ENCODE results near the gene ZCCHC10. TPM values are rescaled to one million over a fixed set of nuclear protein-coding genes. Genes with fewer than 3 reads are reported as not detected.
"Not testable (repeated sequence)": the region's sequence is repeated elsewhere in the genome, so short reads cannot be mapped to it uniquely, and the experiment has no call there.

The ZCCHC10 gene
- total RNA-seq, 2 experiments from 2014 or later = 27.2 to 29.5 TPM

DNA sequence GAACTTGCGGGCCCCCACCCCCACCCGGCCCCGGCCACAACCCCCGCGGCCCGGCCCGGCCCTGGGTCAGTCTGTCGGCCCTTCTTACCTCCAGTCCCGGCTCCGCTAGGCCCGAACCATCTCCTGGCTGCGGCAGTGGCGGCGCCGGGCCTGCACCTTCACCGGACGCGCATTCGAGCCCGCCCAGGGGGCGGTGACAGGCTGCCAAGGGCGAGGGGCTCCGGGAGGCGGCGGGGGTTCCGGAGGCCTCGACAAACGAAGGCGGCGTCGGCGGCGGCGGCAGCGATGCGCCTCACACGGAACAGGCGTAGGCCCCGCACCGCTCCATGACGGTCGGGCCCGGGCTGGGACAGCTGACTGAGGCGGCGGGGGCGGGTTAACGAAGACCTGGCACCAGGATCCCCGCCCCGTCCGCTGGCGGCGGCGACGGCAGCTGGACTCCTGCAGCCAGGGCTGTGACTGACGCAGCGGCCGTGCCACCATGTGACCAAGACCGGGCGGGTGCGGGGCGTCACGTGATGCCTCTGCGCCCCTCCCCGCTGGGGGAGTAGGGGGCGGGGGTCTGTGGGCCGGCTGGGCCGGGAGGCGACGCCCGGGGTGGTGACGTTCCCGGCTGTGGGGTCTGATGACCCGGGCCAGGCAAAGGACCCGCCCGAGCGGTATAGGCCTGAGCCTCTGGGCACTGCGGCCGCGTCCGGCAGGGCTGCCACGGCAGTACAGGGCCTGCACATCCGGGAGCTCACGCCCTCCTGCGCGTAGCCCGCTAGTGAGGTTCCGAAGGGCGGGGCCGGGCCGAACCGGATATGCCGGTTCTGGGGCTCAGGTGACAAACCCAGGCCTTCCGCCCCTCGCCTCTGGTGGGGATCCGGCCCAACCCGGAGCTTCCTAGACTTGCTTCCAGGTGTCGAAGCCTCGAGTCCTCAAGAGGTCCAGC is 62.9 kb downstream of the ZCCHC10 start, which contains the start of gene AFF4:
TSS of gene AFF4 (minus strand) at position 464 of the 934 bp plus-strand sequence. CDS start 26,445 bp downstream, outside the sequence.
- Mint-ChIP-seq H3K36me3 (ENCODE audit: low read depth) (peaks cover 12% of the 10 kb centered on the region), H3K27ac (peak within 1 kb of the TSS; percentile 97), H3K4me3 (peak within 1 kb of the TSS; percentile 96), H3K4me1 (ENCODE audit: low read depth) (peaks cover 19% of the 10 kb centered on the region), H3K27me3 (ENCODE audit: low read depth) (no peaks in the 10 kb centered on the region), H3K9me3 (ENCODE audit: insufficient read depth) (no peaks in the 10 kb centered on the region)
- DNase-seq (peak; percentile 88), ATAC-seq (peak; percentile 88)
- ChIA-PET CTCF (interaction anchor here (0.6 to 0.9 kb wide), 2 partner anchors 44 to 121 kb away, joined by 3 read pairs; no protein-coding TSS in a partner anchor), POLR2A (interaction anchor here (0.6 to 2.8 kb wide), 10 partner anchors 9 to 97 kb away, joined by 3 to 36 read pairs (median 4); partner anchors contain the start of genes GDF9, HSPA4 and UQCRQ)

DNA sequence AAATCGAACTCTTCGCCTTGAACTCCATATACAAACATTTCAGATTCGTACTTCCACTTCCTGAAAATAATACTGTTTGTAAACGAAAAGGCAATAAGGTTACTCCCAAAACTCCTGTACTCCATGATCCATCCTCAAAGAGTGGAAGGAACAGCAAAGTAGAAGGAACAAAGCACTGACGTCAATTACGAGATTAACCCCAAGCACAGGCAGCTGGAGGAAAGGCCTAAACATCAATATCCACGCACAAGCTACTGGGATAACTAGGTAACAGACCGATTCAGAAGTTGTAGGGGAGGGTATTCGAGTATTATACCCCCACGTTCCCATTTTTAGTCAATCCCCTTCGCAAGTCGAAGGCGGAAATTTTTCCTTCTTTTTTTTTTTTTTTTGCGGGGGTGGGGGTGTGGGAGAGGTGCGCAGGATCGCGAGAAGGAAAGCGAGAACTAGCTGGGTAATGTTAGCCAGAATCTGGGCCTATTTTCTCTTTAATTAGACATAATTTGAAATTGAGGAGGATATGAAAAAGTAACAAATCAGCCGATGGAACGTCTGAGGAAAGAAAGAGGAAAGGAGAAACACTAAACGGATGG is 63.8 kb downstream of the ZCCHC10 start:
- ATAC-seq (no peak), DNase-seq (peak; percentile 36)
- peaks cover 15% of the 10 kb centered on the region for H3K36me3 Mint-ChIP-seq (ENCODE audit: low read depth)
- CTCF ChIA-PET = interaction anchor here (0.6 to 0.9 kb wide), 4 partner anchors 43 to 135 kb away, joined by 3 to 4 read pairs (median 3); no protein-coding TSS in a partner anchor
- POLR2A ChIA-PET = interaction anchor here (0.6 to 2.8 kb wide), 6 partner anchors 8 to 95 kb away, joined by 3 to 36 read pairs (median 4); partner anchors contain the start of gene HSPA4
- H3K9me3 Mint-ChIP-seq (ENCODE audit: insufficient read depth) = no peaks in the 10 kb centered on the region
- H3K27me3 Mint-ChIP-seq (ENCODE audit: low read depth) = no peaks in the 10 kb centered on the region
- H3K4me1 Mint-ChIP-seq (ENCODE audit: low read depth) = peaks cover 21% of the 10 kb centered on the region
- H3K27ac Mint-ChIP-seq = peak overlapping the region; percentile 97
- peak overlapping the region; percentile 96 for H3K4me3 Mint-ChIP-seq

DNA sequence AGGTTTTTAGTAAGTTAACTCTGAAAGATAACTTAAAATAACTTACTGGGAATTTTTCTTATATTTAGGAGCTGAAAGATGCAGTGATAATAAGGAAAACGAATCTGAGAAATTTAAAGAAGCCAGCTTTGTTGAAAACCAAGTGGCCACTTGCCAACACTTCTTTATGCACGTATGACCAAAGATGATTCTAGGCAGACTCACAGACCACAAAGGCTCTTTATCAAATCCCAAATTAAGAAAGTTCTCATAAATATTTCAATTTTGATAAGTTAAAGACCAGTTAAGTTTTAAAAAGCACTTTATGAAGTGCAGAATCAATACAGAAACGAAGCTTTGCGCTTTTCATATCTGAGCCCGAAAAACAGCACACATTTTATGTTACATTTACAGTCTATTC is 64.5 kb downstream of the ZCCHC10 start:
- CTCF ChIA-PET = interaction anchor here (0.8 to 0.9 kb wide), 3 partner anchors 42 to 134 kb away, joined by 3 to 4 read pairs (median 3); no protein-coding TSS in a partner anchor
- no peak for ATAC-seq
- POLR2A ChIA-PET = interaction anchor here (1.5 to 2.8 kb wide), 3 partner anchors 8 to 94 kb away, joined by 4 to 36 read pairs (median 4); partner anchors contain the start of gene HSPA4
- Mint-ChIP-seq H3K27ac (peak overlapping the region; percentile 97), H3K9me3 (ENCODE audit: insufficient read depth) (no peaks in the 10 kb centered on the region), H3K4me3 (peak overlapping the region; percentile 96), H3K27me3 (ENCODE audit: low read depth) (no peaks in the 10 kb centered on the region), H3K4me1 (ENCODE audit: low read depth) (peaks cover 21% of the 10 kb centered on the region), H3K36me3 (ENCODE audit: low read depth) (peaks cover 15% of the 10 kb centered on the region)
- no peak for DNase-seq

DNA sequence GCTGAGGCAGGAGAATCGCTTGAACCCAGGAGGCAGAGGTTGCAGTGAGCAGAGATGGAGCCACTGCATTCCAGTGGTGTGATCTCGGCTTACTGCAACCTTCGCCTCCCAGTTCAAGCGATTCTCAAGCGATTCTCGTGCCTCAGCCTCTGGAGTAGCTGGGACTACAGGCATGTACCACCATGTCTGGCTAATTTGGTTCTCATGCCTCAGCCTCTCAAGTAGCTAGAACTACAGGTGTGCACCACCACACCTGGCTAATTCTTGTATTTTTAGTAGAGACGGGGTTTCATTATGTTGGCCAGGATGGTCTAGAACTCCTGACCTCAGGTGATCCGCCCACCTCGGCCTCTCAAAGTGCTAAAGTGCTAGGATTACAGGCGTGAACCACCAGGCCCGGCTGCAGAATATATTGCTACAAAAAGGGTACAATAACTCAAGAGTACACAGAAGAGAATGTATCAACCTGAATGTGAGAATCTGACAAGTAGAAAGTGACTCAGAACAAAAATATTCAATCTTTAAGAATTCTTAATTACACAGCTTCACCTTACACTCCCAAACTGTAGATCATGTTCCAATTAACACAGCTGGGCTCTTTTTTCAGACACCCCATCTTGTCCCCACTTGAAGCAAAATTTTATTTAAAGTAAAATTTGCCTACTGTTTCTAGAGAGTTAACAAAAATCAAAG is 65.1 kb downstream of the ZCCHC10 start:
- H3K27me3 Mint-ChIP-seq (ENCODE audit: low read depth); ATAC-seq; DNase-seq; H3K27ac Mint-ChIP-seq; H3K9me3 Mint-ChIP-seq (ENCODE audit: insufficient read depth): not testable (repeated sequence)
- ChIA-PET POLR2A (interaction anchor here (2.8 kb wide), 1 partner anchor 91 kb away, joined by 36 read pairs; the partner anchor contains the start of gene HSPA4), CTCF (interaction anchor here (0.7 to 0.8 kb wide), 2 partner anchors 69 to 132 kb away, joined by 3 to 4 read pairs; no protein-coding TSS in a partner anchor)
- peak overlapping the region; percentile 96 for H3K4me3 Mint-ChIP-seq
- H3K36me3 Mint-ChIP-seq (ENCODE audit: low read depth) = peaks cover 15% of the 10 kb centered on the region
- H3K4me1 Mint-ChIP-seq (ENCODE audit: low read depth) = peaks cover 22% of the 10 kb centered on the region

DNA sequence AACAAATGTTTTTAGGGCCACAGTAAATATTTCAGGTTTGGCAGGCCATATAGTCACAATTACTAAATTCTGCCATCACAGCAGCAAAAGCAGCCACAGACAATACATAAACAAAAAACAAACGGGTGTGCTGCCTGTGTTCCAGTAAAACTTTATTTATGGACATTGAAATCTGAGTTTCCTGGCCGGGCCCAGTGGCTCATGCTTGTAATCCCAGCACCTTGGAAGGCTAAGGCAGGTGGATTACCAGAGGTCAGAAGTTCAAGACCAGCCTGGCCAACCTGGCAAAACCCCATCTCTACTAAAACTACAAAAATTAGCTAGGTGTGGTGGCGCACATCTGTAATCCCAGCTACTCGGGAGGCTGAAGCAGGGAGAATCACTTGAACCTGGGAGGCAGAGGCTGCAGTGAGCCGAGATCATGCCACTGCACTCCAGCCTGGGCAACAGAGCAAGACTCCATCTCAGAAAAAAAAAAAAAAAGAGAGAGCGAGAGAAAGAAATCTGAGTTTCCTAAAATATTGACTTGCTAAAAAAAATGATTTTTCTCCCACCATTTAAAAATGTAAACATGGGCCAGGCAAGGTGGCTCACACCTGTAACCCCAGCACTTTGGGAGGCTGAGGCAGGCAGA is 70.1 kb downstream of the ZCCHC10 start:
- H3K27me3 Mint-ChIP-seq (ENCODE audit: low read depth); CTCF ChIA-PET; H3K27ac Mint-ChIP-seq; ATAC-seq; DNase-seq; POLR2A ChIA-PET; H3K4me3 Mint-ChIP-seq; H3K9me3 Mint-ChIP-seq (ENCODE audit: insufficient read depth): not testable (repeated sequence)
- H3K4me1 Mint-ChIP-seq (ENCODE audit: low read depth) = peaks cover 25% of the 10 kb centered on the region
- peaks cover 33% of the 10 kb centered on the region for H3K36me3 Mint-ChIP-seq (ENCODE audit: low read depth)

DNA sequence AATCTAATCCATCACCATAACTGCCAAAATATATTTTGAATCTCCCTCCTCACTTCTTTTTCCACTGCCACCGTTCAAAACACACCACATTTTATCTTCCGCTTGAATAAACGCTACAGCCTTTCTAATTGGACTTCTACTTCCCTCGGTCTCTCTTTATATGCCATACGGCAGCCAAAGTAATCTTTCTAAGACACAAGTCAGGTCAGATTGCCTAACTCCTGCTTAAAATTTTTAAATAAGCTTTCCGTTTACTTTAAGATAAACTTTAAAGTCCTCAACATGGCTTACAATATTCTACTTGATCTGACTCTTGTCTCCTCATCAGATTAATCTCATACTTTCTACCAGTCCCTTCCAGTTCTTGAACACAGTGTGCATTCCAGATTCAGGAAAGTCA is 72.6 kb downstream of the ZCCHC10 start:
- ATAC-seq (no peak), DNase-seq (no peak)
- Mint-ChIP-seq H3K9me3 (ENCODE audit: insufficient read depth) (no peaks in the 10 kb centered on the region), H3K4me3 (no peak overlapping the region), H3K27me3 (ENCODE audit: low read depth) (no peaks in the 10 kb centered on the region), H3K4me1 (ENCODE audit: low read depth) (peaks cover 21% of the 10 kb centered on the region), H3K36me3 (ENCODE audit: low read depth) (peaks cover 37% of the 10 kb centered on the region), H3K27ac (no peak overlapping the region)
- ChIA-PET CTCF (interaction anchor here (1.4 kb wide), 1 partner anchor 70 kb away, joined by 3 read pairs; no protein-coding TSS in a partner anchor), POLR2A (interaction anchor here (1.2 kb wide), 1 partner anchor 9 kb away, joined by 4 read pairs; the partner anchor contains the start of gene AFF4)

DNA sequence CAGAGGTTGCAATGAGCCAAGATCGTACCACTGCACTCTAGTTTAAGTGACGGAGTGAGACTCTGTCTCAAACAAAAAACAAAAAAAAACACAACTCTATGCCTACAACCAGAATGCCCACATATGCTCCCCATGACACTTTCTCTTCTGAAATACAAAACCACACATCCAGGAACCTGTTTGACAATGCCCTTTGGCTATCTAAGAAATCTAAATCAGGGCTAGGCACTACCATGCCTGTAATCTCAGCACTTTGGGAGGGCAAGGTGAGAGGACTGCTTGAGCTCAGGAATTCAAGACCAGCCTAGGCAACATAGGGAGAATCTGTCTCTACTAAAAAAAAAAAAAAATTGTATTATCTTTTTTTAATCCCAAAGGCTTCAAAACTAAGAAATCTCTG is 73.5 kb downstream of the ZCCHC10 start:
- Mint-ChIP-seq H3K4me3 (no peak overlapping the region), H3K36me3 (ENCODE audit: low read depth) (peaks cover 33% of the 10 kb centered on the region), H3K9me3 (ENCODE audit: insufficient read depth) (no peaks in the 10 kb centered on the region), H3K27me3 (ENCODE audit: low read depth) (no peaks in the 10 kb centered on the region), H3K4me1 (ENCODE audit: low read depth) (peaks cover 16% of the 10 kb centered on the region), H3K27ac (no peak overlapping the region)
- ATAC-seq (no peak), DNase-seq (no peak)
- ChIA-PET CTCF (interaction anchor here (1.4 kb wide), 1 partner anchor 70 kb away, joined by 3 read pairs; no protein-coding TSS in a partner anchor), POLR2A (no interaction called here)

DNA sequence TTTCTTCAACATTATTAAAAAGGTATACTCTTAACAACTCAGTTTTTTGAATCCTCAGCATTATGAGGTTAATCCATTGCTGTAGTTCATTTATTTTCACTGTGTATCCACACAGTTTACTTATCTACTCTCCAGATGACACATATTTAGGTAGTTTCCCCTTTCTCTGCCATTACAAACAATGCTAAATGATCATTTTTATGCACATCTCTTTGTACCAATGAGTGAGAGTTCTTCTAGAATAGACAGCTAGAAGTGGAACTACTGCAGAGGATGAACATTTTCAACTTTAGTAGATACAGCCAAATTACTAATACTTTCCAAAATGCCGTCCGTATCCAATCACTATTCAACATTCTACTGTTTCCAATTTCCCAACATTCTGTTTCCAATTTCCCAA is 74.5 kb downstream of the ZCCHC10 start:
- Mint-ChIP-seq H3K4me3 (no peak overlapping the region), H3K36me3 (ENCODE audit: low read depth) (peaks cover 32% of the 10 kb centered on the region), H3K27ac (no peak overlapping the region), H3K9me3 (ENCODE audit: insufficient read depth) (no peaks in the 10 kb centered on the region), H3K4me1 (ENCODE audit: low read depth) (peaks cover 16% of the 10 kb centered on the region), H3K27me3 (ENCODE audit: low read depth) (no peaks in the 10 kb centered on the region)
- no peak for DNase-seq
- ChIA-PET POLR2A (interaction anchor here (1.1 kb wide), 1 partner anchor 11 kb away, joined by 3 read pairs; no protein-coding TSS in a partner anchor), CTCF (no interaction called here)
- ATAC-seq = no peak

DNA sequence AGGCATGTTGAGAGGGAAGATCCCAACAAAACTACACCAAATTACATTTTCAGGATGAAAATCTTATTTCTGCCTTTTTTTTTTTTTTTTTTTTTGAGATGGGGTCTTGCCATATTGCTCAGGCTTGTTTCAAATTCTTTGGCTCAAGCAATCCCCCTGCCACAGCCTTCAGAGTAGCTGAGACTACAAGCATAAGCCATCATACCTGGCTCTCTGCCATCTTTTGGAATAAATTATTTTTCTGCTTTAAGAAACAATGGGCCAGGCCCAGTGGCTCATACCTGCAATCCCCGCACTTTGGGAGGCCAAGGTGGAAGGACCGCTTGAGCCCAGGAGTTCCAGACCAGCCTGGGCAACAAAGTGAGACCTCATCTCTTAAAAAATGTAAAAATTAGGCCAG is 77.2 kb downstream of the ZCCHC10 start:
- ChIA-PET POLR2A (no interaction called here), CTCF (no interaction called here)

DNA sequence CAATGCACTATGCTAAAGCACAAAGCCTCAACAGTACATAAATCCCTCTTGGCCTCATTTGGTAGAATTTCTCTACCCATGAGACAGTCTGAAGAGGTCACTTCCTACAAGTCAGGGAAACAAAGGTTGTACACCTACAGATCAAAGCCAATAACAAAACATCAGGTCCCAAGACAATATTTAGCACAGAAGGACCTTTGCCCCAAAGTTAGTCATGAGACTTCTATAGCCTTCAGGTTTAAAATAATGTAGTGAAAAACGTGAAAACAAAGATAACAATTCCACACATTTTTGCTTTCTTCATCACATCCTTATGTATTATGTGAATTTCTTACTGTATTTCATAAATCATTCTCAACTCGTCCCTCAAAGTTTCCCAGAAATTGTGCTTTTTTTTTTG is 78.7 kb downstream of the ZCCHC10 start:
- ChIA-PET POLR2A (no interaction called here), CTCF (no interaction called here)
- no peak overlapping the region for H3K4me3 Mint-ChIP-seq
- H3K27me3 Mint-ChIP-seq (ENCODE audit: low read depth) = no peaks in the 10 kb centered on the region
- H3K36me3 Mint-ChIP-seq (ENCODE audit: low read depth) = peaks cover 32% of the 10 kb centered on the region
- H3K9me3 Mint-ChIP-seq (ENCODE audit: insufficient read depth) = no peaks in the 10 kb centered on the region
- ATAC-seq (no peak), DNase-seq (no peak)
- peaks cover 19% of the 10 kb centered on the region for H3K4me1 Mint-ChIP-seq (ENCODE audit: low read depth)
- no peak overlapping the region for H3K27ac Mint-ChIP-seq

More for the DNA sequence above, 77.2 kb downstream of the ZCCHC10 start:
- no peak for DNase-seq
- ATAC-seq = no peak
- Mint-ChIP-seq H3K36me3 (ENCODE audit: low read depth) (peaks cover 31% of the 10 kb centered on the region), H3K4me1 (ENCODE audit: low read depth) (peaks cover 22% of the 10 kb centered on the region), H3K9me3 (ENCODE audit: insufficient read depth) (no peaks in the 10 kb centered on the region), H3K27me3 (ENCODE audit: low read depth) (no peaks in the 10 kb centered on the region), H3K27ac (peak overlapping the region; percentile 26), H3K4me3 (no peak overlapping the region)
